Nephron progenitor cell (in vitro differentiated cells): ENCODE data around the gene SNRPE.

ENCODE experiments used
- DNase-seq: peaks from one replicate; pipeline ENCODE4 v3.0.0; 2021
- H3K27ac Mint-ChIP-seq: 2 replicates; pipeline ENCODE4 v1.8.0; 2021; ENCODE audit warnings: mild to moderate bottlenecking, moderate library complexity, mixed read lengths
- H3K27me3 Mint-ChIP-seq: 2 replicates; pipeline ENCODE4 v1.8.0; 2021; ENCODE audit warnings: mild to moderate bottlenecking, low read depth, mixed read lengths; ENCODE audit not compliant: poor library complexity
- H3K36me3 Mint-ChIP-seq: 2 replicates; pipeline ENCODE4 v1.8.0; 2021; ENCODE audit warnings: low read depth, mixed read lengths
- H3K4me1 Mint-ChIP-seq: 2 replicates; pipeline ENCODE4 v1.8.0; 2021; ENCODE audit warnings: mixed read lengths
- H3K4me3 Mint-ChIP-seq: 2 replicates; pipeline ENCODE4 v1.8.0; 2021; ENCODE audit warnings: mild to moderate bottlenecking, moderate library complexity, mixed read lengths
- H3K9me3 Mint-ChIP-seq: 2 replicates; pipeline ENCODE4 v1.8.0; 2021; ENCODE audit warnings: mild to moderate bottlenecking, moderate library complexity, mixed read lengths
- TF ChIP-seq, protein P1 (sequence below): fragments of 200-600 bp; sonication (generic); IDR thresholded peaks from 2 replicates; pipeline ENCODE4 v1.5.0; 2021; ENCODE audit warnings: antibody characterized with exemption

SNRPE gene

DNA sequence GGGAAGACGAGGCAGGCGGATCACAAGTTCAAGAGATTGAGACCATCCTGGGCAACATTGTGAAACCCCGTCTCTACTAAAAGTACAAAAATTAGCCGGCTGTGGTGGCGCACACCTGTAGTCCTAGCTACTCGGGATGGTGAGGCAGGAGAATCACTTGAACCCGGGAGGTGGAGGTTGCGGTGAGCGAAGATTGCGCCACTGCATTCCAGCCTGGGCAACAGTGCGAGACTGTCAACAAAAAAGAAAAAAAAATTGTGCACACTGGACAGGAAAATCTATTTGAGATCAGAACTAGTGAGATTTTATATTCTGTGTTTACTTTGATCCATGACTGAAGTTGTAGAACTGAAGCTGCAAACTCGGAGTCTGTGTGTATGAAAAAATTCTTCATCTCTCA is 40.2 kb downstream of the SNRPE start:
- DNase-seq: no peak

GRCh38 chr1:203905275-203905674 is 43.9 kb downstream of the SNRPE start:
- Mint-ChIP-seq H3K4me1 (peaks cover 5% of the 10 kb centered on the region), H3K27ac (no peak overlapping the region), H3K36me3 (peaks cover 5% of the 10 kb centered on the region), H3K27me3 (no peaks in the 10 kb centered on the region), H3K9me3 (peaks cover 14% of the 10 kb centered on the region), H3K4me3 (no peak overlapping the region)
- DNase-seq: no peak
- TF ChIP-seq, protein P1, sequence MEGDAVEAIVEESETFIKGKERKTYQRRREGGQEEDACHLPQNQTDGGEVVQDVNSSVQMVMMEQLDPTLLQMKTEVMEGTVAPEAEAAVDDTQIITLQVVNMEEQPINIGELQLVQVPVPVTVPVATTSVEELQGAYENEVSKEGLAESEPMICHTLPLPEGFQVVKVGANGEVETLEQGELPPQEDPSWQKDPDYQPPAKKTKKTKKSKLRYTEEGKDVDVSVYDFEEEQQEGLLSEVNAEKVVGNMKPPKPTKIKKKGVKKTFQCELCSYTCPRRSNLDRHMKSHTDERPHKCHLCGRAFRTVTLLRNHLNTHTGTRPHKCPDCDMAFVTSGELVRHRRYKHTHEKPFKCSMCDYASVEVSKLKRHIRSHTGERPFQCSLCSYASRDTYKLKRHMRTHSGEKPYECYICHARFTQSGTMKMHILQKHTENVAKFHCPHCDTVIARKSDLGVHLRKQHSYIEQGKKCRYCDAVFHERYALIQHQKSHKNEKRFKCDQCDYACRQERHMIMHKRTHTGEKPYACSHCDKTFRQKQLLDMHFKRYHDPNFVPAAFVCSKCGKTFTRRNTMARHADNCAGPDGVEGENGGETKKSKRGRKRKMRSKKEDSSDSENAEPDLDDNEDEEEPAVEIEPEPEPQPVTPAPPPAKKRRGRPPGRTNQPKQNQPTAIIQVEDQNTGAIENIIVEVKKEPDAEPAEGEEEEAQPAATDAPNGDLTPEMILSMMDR: no peak

More for the DNA sequence above, 40.2 kb downstream of the SNRPE start:
- Mint-ChIP-seq H3K27me3 (peaks cover 3% of the 10 kb centered on the region), H3K4me1 (peaks cover 5% of the 10 kb centered on the region), H3K36me3 (peaks cover 5% of the 10 kb centered on the region), H3K9me3 (peaks cover 18% of the 10 kb centered on the region), H3K4me3 (no peak overlapping the region), H3K27ac (no peak overlapping the region)
- TF ChIP-seq, protein P1: no peak

GRCh38 chr1:203906932-203907331 is 45.5 kb downstream of the SNRPE start:
- H3K27me3 Mint-ChIP-seq: no peaks in the 10 kb centered on the region
- no peak overlapping the region for H3K4me3 Mint-ChIP-seq
- no peak overlapping the region for H3K27ac Mint-ChIP-seq
- peaks cover 3% of the 10 kb centered on the region for H3K9me3 Mint-ChIP-seq
- peaks cover 5% of the 10 kb centered on the region for H3K4me1 Mint-ChIP-seq
- no peaks in the 10 kb centered on the region for H3K36me3 Mint-ChIP-seq
- DNase-seq: no peak
- TF ChIP-seq, protein P1: no peak

- H3K4me1 Mint-ChIP-seq: peaks cover 5% of the 10 kb centered on the region
- TF ChIP-seq, protein P1: no peak
- H3K36me3 Mint-ChIP-seq: no peaks in the 10 kb centered on the region
- H3K27ac Mint-ChIP-seq: no peak overlapping the region
- H3K4me3 Mint-ChIP-seq: no peak overlapping the region
- no peak for DNase-seq
- H3K9me3 Mint-ChIP-seq: no peaks in the 10 kb centered on the region
- H3K27me3 Mint-ChIP-seq: no peaks in the 10 kb centered on the region
Measured at GRCh38 chr1:203907901-203908300, 46.5 kb downstream of the SNRPE start.

DNA sequence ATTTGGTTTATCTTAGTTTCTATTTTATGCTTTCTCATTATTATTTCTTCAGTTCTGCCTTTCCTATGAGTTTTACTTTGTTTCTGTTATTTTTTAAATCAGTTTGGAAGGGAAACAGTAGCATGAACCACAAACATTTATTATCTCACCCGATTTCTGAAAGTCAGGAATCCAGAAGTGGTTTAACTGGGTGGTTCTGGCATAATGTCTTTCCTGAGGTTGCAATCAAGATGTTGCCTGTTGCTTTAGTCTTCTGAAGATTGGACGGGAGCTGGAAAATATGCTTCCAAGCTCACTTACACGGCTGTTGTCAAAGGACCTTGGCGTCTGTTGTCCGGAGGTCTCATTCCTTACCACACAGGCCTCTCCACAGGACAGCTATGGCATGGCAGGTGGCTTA is 50.4 kb downstream of the SNRPE start:
- Mint-ChIP-seq H3K36me3 (no peaks in the 10 kb centered on the region), H3K9me3 (peaks cover 4% of the 10 kb centered on the region), H3K4me3 (no peak overlapping the region), H3K4me1 (no peaks in the 10 kb centered on the region), H3K27ac (no peak overlapping the region), H3K27me3 (peaks cover 6% of the 10 kb centered on the region)
- TF ChIP-seq, protein P1: no peak
- DNase-seq: no peak

DNA sequence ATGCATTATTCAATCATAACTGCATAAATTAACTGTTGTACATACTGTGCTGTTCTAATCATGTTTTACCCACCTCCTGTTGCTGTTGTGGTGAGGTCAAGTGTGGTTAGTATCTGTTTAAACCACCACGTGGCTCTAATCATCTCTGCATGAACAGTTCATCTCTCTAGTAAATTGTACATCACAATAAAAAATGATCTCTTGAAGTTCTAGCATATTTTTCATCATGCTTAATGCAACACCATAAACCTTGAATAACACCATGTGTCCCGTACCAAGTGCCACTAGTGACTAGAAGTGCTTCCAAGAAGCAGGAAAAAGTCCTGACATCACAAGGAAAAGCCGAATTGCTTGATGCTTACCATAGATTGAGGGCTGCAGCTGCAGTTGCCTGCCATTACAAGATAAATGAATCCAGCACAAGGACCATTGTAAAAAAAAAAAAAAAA is 51.7 kb downstream of the SNRPE start:
- Mint-ChIP-seq H3K27ac (no peak overlapping the region), H3K4me3 (no peak overlapping the region), H3K27me3 (peaks cover 6% of the 10 kb centered on the region), H3K9me3 (peaks cover 4% of the 10 kb centered on the region), H3K36me3 (no peaks in the 10 kb centered on the region), H3K4me1 (no peaks in the 10 kb centered on the region)
- no peak for DNase-seq
- TF ChIP-seq, protein P1: no peak
